Panc1 (cell line): ENCODE data around the gene COQ5. TPM values are rescaled to one million over a fixed set of nuclear protein-coding genes. Genes with fewer than 3 reads are reported as not detected.

Experiments used
- ATAC-seq: fragments of 200-7000 bp; cut with Tn5 transposase; 2 replicates; pipeline ENCODE4 v1.9.1; 2020; ENCODE audit warnings: mild to moderate bottlenecking, moderate library complexity
- BruUV-seq: library from RNA; stranded (reverse); fragments of 400-500 nt; replicated peaks from 2 replicates; lab custom pipeline; 2021; lab: Mats Ljungman, UMichigan
- CTCF ChIA-PET: fragments of 300-600 bp; sonication (Branson Sonifier 250); formaldehyde crosslinking; loops from one replicate; lab custom pipeline; 2022; ENCODE audit warnings: antibody characterized with exemption; lab: Charles Lee
- POLR2A ChIA-PET: fragments of 300-600 bp; sonication (Branson Sonifier 250); formaldehyde crosslinking; loops from one replicate; lab custom pipeline; 2022; ENCODE audit warnings: antibody characterized with exemption; lab: Charles Lee
- DNase-seq: peaks from one replicate; pipeline ENCODE4 v3.0.0-alpha.2; 2010; ENCODE audit warnings: low read depth, low spot score
- H3K27ac ChIP-seq: 2 replicates; pipeline ENCODE4 v1.5.1; 2011; ENCODE audit warnings: mild to moderate bottlenecking, low read length, inconsistent platforms
- H3K27me3 ChIP-seq: fragments of 200-500 bp; sonication (Bioruptor generic); 2 replicates; pipeline ENCODE4 v1.6.0; 2014; ENCODE audit warnings: low read length, inconsistent platforms; ENCODE audit not compliant: control insufficient read depth, insufficient read depth
- H3K36me3 ChIP-seq: fragments of 200-500 bp; sonication (Bioruptor generic); 2 replicates; pipeline ENCODE4 v1.5.1; 2014; ENCODE audit warnings: inconsistent platforms, mild to moderate bottlenecking, low read length, moderate library complexity; ENCODE audit not compliant: control insufficient read depth, insufficient read depth
- H3K4me1 ChIP-seq: 2 replicates; pipeline ENCODE4 v1.5.1; 2011; ENCODE audit warnings: inconsistent platforms, mild to moderate bottlenecking, low read length, moderate library complexity; ENCODE audit not compliant: control insufficient read depth, insufficient read depth
- H3K4me3 ChIP-seq, 2 experiments: 2 replicates each; pipeline ENCODE4 v1.5.1; 2011 to 2012; ENCODE audit warnings: low read depth in 2 of 2, low read length in 2 of 2, mild to moderate bottlenecking in 2 of 2, inconsistent platforms in 1 of 2, moderate library complexity in 1 of 2
- H3K9me3 ChIP-seq: fragments of 200-500 bp; sonication (Bioruptor generic); 2 replicates; pipeline ENCODE4 v1.5.1; 2014; ENCODE audit warnings: low read depth, mild to moderate bottlenecking, inconsistent platforms, low read length, moderate library complexity; ENCODE audit not compliant: control insufficient read depth, insufficient read depth
- POLR2AphosphoS5 ChIP-seq: IDR thresholded peaks from 2 replicates; pipeline ENCODE4 v1.6.1; 2012; ENCODE audit warnings: mild to moderate bottlenecking, low read depth, low read length, moderate library complexity
- SIN3A ChIP-seq: IDR thresholded peaks from 2 replicates; pipeline ENCODE4 v1.6.1; 2012; ENCODE audit warnings: low read depth, mild to moderate bottlenecking, low read length, moderate library complexity, borderline replicate concordance; ENCODE audit not compliant: insufficient read depth
- in situ Hi-C: cut with HindIII; loops from 2 replicates; pipeline ENCODE4 v1.10.0; 2016; ENCODE audit warnings: low sequenced_read_pairs, low pct_unique_long_range_greater_than_20kb
- intact Hi-C: fragments of 100-400 bp; cut with micrococcal nuclease; formaldehyde crosslinking; loops from one replicate; pipeline ENCODE4 v1.10.0; 2022; ENCODE audit not compliant: unreplicated experiment
- total RNA-seq: library from RNA; stranded (reverse); gene quantifications from one replicate; pipeline ENCODE4 v1.2.1, GENCODE V29; 2021; ENCODE audit not compliant: unreplicated experiment
- TF ChIP-seq, protein P1 (sequence below), 2 experiments: IDR thresholded peaks; 2 replicates each; pipeline ENCODE4 v1.6.1; 2011 to 2012; ENCODE audit warnings: low read depth in 2 of 2, control low read depth in 1 of 2, low read length in 1 of 2, mild to moderate bottlenecking in 1 of 2, moderate library complexity in 1 of 2; ENCODE audit not compliant: insufficient read depth in 1 of 2
- TF ChIP-seq, protein P2 (sequence below): fragments of 450-650 bp; IDR thresholded peaks from 2 replicates; pipeline ENCODE4 v1.5.1; 2017; ENCODE audit warnings: mild to moderate bottlenecking

The COQ5 gene
- total RNA-seq, 1 experiment from 2014 or later, result 42.9 TPM

DNA sequence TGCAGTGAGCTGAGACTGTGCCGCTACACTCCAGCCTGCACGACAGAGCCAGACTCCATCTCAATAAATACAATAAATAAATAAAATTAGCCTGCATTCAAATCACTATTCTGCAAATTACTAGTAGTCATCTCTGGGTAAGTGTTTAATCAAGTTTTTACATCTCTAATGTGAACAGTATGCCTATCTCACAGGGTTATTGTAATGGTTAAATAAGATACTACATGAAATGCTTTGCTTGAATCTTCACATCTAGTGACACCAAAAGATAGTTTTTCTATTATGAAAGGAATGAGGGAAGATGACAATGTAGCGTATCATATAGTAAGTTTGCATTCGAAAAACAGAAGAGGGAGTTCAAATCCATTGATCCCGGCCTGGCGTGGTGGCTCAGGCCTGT is 61.5 kb downstream of the COQ5 start:
- intact Hi-C loops, result no loop called here
- Histone ChIP-seq H3K27ac (peak overlapping the region; percentile 88; the same call in 1 of the 2 replicates), H3K4me3 (no peak overlapping the region), H3K27me3 (no peaks in the 10 kb centered on the region), H3K36me3 (peaks cover 40% of the 10 kb centered on the region), H3K9me3 (no peaks in the 10 kb centered on the region), H3K4me1 (peaks cover 28% of the 10 kb centered on the region; the same call in 1 of the 2 replicates)
- BruUV-seq, result no TSS peak
- CTCF ChIA-PET, result interaction anchor here (1.3 kb wide), 1 partner anchor 14 kb away, joined by 4 read pairs; no protein-coding TSS in a partner anchor
- in situ Hi-C loops, result no loop called here
- POLR2A ChIA-PET, result no interaction called here
- ATAC-seq (no peak), DNase-seq (no peak)
- TF ChIP-seq, protein P1, sequence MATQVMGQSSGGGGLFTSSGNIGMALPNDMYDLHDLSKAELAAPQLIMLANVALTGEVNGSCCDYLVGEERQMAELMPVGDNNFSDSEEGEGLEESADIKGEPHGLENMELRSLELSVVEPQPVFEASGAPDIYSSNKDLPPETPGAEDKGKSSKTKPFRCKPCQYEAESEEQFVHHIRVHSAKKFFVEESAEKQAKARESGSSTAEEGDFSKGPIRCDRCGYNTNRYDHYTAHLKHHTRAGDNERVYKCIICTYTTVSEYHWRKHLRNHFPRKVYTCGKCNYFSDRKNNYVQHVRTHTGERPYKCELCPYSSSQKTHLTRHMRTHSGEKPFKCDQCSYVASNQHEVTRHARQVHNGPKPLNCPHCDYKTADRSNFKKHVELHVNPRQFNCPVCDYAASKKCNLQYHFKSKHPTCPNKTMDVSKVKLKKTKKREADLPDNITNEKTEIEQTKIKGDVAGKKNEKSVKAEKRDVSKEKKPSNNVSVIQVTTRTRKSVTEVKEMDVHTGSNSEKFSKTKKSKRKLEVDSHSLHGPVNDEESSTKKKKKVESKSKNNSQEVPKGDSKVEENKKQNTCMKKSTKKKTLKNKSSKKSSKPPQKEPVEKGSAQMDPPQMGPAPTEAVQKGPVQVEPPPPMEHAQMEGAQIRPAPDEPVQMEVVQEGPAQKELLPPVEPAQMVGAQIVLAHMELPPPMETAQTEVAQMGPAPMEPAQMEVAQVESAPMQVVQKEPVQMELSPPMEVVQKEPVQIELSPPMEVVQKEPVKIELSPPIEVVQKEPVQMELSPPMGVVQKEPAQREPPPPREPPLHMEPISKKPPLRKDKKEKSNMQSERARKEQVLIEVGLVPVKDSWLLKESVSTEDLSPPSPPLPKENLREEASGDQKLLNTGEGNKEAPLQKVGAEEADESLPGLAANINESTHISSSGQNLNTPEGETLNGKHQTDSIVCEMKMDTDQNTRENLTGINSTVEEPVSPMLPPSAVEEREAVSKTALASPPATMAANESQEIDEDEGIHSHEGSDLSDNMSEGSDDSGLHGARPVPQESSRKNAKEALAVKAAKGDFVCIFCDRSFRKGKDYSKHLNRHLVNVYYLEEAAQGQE (IDR thresholded peaks at IDR 0.05; ENCODE audit: insufficient read depth in 1 of 2, low read depth in 2 of 2, low read length in 1 of 2), result no peak
- no peak for TF ChIP-seq SIN3A

DNA sequence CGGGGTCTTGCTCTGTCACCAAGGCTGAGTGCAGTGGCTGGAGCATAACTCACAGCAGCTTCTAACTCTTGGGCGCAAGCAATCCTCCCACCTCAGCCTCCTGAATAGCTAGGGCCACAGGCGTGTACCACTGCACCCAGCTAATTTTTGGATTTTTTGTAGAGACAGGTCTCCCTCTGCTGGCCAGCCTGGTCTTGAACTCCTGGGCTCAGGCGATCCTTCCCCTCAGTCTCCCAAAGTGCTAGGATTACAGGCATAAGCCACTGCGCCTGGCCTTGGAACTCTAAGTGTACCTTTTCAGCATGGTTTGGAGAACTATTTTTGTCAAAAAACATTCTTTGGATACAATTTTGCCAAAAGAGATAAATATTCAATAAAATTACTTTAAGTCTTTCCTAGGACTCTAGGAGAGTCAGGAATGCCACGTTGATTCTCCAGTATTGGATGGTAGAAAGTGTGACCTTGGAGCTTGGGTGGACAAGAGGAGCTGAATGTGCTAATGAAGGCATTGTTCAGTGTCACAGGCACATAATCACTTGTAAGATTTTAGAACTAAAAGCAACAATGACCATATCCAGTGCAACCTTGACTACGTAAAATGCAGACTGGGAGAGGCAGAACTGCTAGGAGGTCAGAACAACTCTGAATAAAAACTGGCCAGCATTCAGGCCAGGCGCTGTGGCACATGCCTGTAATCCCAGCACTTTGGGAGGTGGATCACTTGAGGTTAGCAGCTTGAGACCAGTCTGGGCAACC is 62.2 kb downstream of the COQ5 start:
- Histone ChIP-seq H3K4me1 (peaks cover 23% of the 10 kb centered on the region; the same call in 1 of the 2 replicates), H3K4me3 (no peak overlapping the region), H3K9me3 (no peaks in the 10 kb centered on the region), H3K27me3 (no peaks in the 10 kb centered on the region), H3K36me3 (peaks cover 46% of the 10 kb centered on the region), H3K27ac (0 out of 2 replicates have a peak overlapping the region, but pooled peaks have one; percentile 31)
- ChIA-PET POLR2A (interaction anchor here (0.6 kb wide), 1 partner anchor 15 kb away, joined by 3 read pairs; no protein-coding TSS in a partner anchor), CTCF (interaction anchor here (0.6 to 1.3 kb wide), 4 partner anchors 14 to 140 kb away, joined by 3 to 7 read pairs (median 4); no protein-coding TSS in a partner anchor)
- in situ Hi-C loops, result no loop called here
- BruUV-seq, result no TSS peak
- DNase-seq (no peak), ATAC-seq (peak; percentile 54)
- TF ChIP-seq, protein P1 (IDR thresholded peaks at IDR 0.05; ENCODE audit: insufficient read depth in 1 of 2, low read depth in 2 of 2, low read length in 1 of 2), result no peak
- TF ChIP-seq POLR2AphosphoS5, result no peak
- TF ChIP-seq, protein P2, sequence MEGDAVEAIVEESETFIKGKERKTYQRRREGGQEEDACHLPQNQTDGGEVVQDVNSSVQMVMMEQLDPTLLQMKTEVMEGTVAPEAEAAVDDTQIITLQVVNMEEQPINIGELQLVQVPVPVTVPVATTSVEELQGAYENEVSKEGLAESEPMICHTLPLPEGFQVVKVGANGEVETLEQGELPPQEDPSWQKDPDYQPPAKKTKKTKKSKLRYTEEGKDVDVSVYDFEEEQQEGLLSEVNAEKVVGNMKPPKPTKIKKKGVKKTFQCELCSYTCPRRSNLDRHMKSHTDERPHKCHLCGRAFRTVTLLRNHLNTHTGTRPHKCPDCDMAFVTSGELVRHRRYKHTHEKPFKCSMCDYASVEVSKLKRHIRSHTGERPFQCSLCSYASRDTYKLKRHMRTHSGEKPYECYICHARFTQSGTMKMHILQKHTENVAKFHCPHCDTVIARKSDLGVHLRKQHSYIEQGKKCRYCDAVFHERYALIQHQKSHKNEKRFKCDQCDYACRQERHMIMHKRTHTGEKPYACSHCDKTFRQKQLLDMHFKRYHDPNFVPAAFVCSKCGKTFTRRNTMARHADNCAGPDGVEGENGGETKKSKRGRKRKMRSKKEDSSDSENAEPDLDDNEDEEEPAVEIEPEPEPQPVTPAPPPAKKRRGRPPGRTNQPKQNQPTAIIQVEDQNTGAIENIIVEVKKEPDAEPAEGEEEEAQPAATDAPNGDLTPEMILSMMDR, result peak; percentile 85
- no peak for TF ChIP-seq SIN3A
- intact Hi-C loops, result no loop called here
